Thoracic aorta (tissue), 2 donors: ENCODE measurements around the gene USP37. TPM values are rescaled to one million over a fixed set of nuclear protein-coding genes. Genes with fewer than 3 reads are reported as not detected.

ENCODE experiments used
- ATAC-seq: fragments of 150-250 bp; one replicate; pipeline ENCODE4 v1.8.0; 2017; ENCODE audit warnings: low read depth; ENCODE audit not compliant: insufficient number of reproducible peaks, low FRiP score
- DNase-seq: peaks from one replicate; pipeline ENCODE4 v3.0.0-alpha.2; 2020; ENCODE audit warnings: low spot score
- H3K27ac ChIP-seq, 2 donors: fragments of 200-600 bp; sonication (generic); 1 replicate in 1 of 2; 2 replicates in 1 of 2; pipeline ENCODE4 v1.5.1; 2016; ENCODE audit warnings: mild to moderate bottlenecking in 2 of 2, moderate library complexity in 2 of 2
- H3K27me3 ChIP-seq: fragments of 200-600 bp; sonication (generic); replicated peaks from 2 replicates; pipeline ENCODE4 v1.6.0; 2016; ENCODE audit warnings: mild to moderate bottlenecking; ENCODE audit not compliant: insufficient read depth
- H3K36me3 ChIP-seq: fragments of 200-600 bp; sonication (generic); one replicate; pipeline ENCODE4 v1.5.1; 2016
- H3K4me1 ChIP-seq, 2 donors: fragments of 200-600 bp; sonication (generic); 1 replicate in 1 of 2; 2 replicates in 1 of 2; pipeline versions ENCODE4 v1.5.1 to v1.6.0; 2016; ENCODE audit warnings: low read depth in 2 of 2, mild to moderate bottlenecking in 1 of 2; ENCODE audit not compliant: control insufficient read depth in 1 of 2
- H3K4me3 ChIP-seq: fragments of 200-600 bp; sonication (generic); 2 replicates; pipeline ENCODE4 v1.5.1; 2016; ENCODE audit warnings: mild to moderate bottlenecking
- H3K9me3 ChIP-seq: fragments of 200-600 bp; sonication (generic); 2 replicates; pipeline ENCODE4 v1.5.1; 2016
- CTCF ChIP-seq: fragments of 200-600 bp; sonication (generic); IDR thresholded peaks from one replicate; pipeline ENCODE4 v1.5.1; 2019; ENCODE audit warnings: antibody characterized with exemption
- total RNA-seq, 2 donors: library from RNA; depleted of rRNA; stranded (reverse); fragments of >200 nt; gene quantifications; one replicate each; pipeline versions ENCODE4 v1.1.0 to v1.2.3, GENCODE V29; 2016

The USP37 gene
- total RNA-seq, 2 donors from 2014 or later: 10.2 to 18.6 TPM

- no peak for TF ChIP-seq CTCF
- peaks cover 23% of the 10 kb centered on the region for H3K36me3 ChIP-seq
- no peak overlapping the region for H3K4me3 ChIP-seq
- H3K9me3 ChIP-seq: no peaks in the 10 kb centered on the region
- ATAC-seq (no peak), DNase-seq (no peak)
- H3K4me1 ChIP-seq: no peaks in the 10 kb centered on the region
- H3K27ac ChIP-seq: no peak overlapping the region
- no peaks in the 10 kb centered on the region for H3K27me3 ChIP-seq
These were observed 119.2 kb downstream of the USP37 start for GRCh38 chr2:218448934-218449333.

- TF ChIP-seq CTCF: no peak
- ATAC-seq (no peak), DNase-seq (no peak)
- no peaks in the 10 kb centered on the region for H3K27me3 ChIP-seq
- H3K4me1 ChIP-seq: no peaks in the 10 kb centered on the region
- H3K4me3 ChIP-seq: no peak overlapping the region
- H3K36me3 ChIP-seq: peaks cover 12% of the 10 kb centered on the region
- H3K9me3 ChIP-seq: no peaks in the 10 kb centered on the region
- no peak overlapping the region for H3K27ac ChIP-seq
These were observed 121.1 kb downstream of the USP37 start for GRCh38 chr2:218447072-218447471.

GRCh38 chr2:218446547-218446946 lies 121.6 kb downstream of the USP37 start:
- ATAC-seq: no peak
- H3K36me3 ChIP-seq: peaks cover 12% of the 10 kb centered on the region
- no peak for DNase-seq
- TF ChIP-seq CTCF: no peak
- H3K4me3 ChIP-seq: no peak overlapping the region
- H3K27ac ChIP-seq: no peak overlapping the region
- no peaks in the 10 kb centered on the region for H3K27me3 ChIP-seq
- H3K4me1 ChIP-seq: no peaks in the 10 kb centered on the region
- no peaks in the 10 kb centered on the region for H3K9me3 ChIP-seq

GRCh38 chr2:218445602-218446001 lies 122.5 kb downstream of the USP37 start:
- H3K9me3 ChIP-seq: no peaks in the 10 kb centered on the region
- H3K4me1 ChIP-seq: no peaks in the 10 kb centered on the region
- no peak overlapping the region for H3K4me3 ChIP-seq
- H3K27me3 ChIP-seq: no peaks in the 10 kb centered on the region
- no peak for ATAC-seq
- H3K36me3 ChIP-seq: peaks cover 12% of the 10 kb centered on the region
- no peak overlapping the region for H3K27ac ChIP-seq
- DNase-seq: no peak
- TF ChIP-seq CTCF: no peak

GRCh38 chr2:218444692-218445357 lies 123.3 kb downstream of the USP37 start:
- no peak for ATAC-seq
- H3K36me3 ChIP-seq: peaks cover 12% of the 10 kb centered on the region
- DNase-seq: no peak
- no peak overlapping the region for H3K4me3 ChIP-seq
- no peaks in the 10 kb centered on the region for H3K27me3 ChIP-seq
- no peaks in the 10 kb centered on the region for H3K4me1 ChIP-seq
- no peak for TF ChIP-seq CTCF
- no peak overlapping the region for H3K27ac ChIP-seq
- H3K9me3 ChIP-seq: no peaks in the 10 kb centered on the region
